GM12801 (cell line): ENCODE data around the gene IL17RC.

Experiments used
- CTCF ChIP-seq: IDR thresholded peaks from one replicate; pipeline ENCODE4 v1.5.1; 2011; ENCODE audit warnings: control low read depth; ENCODE audit not compliant: insufficient read length; ENCODE audit errors: extremely low read depth

The IL17RC gene

GRCh38 chr3:9916734-9917680 lies at the start of gene IL17RC:
IL17RC (plus strand) TSS chr3:9917098; CDS start chr3:9917316, 218 bp downstream.
- no peak for TF ChIP-seq CTCF

- no peak for TF ChIP-seq CTCF
Measured at GRCh38 chr3:9867106-9867505, 49.8 kb upstream of the IL17RC start.

- no peak for TF ChIP-seq CTCF
Measured at GRCh38 chr3:9869955-9870354, 46.9 kb upstream of the IL17RC start.

- TF ChIP-seq CTCF, result no peak
Measured at GRCh38 chr3:9870978-9871377, 45.9 kb upstream of the IL17RC start.

- no peak for TF ChIP-seq CTCF
Measured at GRCh38 chr3:9875448-9875847, 41.5 kb upstream of the IL17RC start.

- TF ChIP-seq CTCF, result no peak
Measured at GRCh38 chr3:9876991-9877390, 39.9 kb upstream of the IL17RC start.

GRCh38 chr3:9878700-9879099 lies 38.2 kb upstream of the IL17RC start:
- no peak for TF ChIP-seq CTCF
